Measurements from ENCODE around the gene RAVER2.
A peak's percentile ranks its signal among the peaks of the same experiment; 100 is the strongest.

RAVER2 gene

GRCh38 chr1:64846573-64847430 lies 101.9 kb downstream of the RAVER2 start:
- DNase-seq (ENCODE audit: low read depth in 3 of 3), result no peak

DNA sequence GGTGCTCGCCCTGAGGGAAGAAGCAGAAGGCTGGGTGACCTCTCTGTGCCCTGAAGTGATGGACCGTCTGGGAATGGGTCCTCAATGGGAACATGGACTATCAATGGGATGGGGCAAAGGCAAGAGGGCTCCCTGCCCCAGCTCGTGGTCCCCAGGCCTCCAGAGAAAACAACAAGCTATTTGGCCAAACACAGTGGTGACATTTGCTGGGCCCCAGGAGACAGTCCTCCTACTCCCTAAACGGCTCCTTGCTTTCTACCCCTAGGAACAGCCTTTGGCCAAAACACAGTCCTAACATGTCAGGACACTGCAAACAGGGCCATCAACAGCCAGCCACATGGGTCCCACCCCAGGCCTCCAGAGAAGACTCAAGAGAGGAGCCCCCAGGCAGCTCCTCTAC lies 102.8 kb downstream of the RAVER2 start:
- no peak for DNase-seq (ENCODE audit: low read depth in 3 of 3)

- no peak for DNase-seq (ENCODE audit: low read depth in 3 of 3)
Observed at GRCh38 chr1:64848136-64848535, 103.3 kb downstream of the RAVER2 start.

DNA sequence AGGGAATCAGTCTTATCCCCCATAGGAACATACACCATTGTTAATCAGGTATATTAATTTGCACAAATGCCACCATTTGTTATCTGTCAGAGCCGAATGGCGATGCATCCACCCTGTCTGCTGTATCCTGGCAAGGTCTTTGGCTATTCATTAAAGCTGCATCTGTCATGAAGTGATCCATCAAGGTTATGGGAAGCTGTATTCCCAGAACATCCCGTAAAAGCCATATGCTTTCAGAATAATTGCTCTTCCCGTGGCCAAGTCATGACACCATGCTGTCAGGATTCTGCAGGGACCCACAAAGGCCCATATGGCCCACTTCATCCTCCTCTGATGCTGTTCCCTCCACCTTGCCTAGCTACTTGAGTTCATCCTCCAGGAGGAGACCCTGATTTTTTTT lies 103.9 kb downstream of the RAVER2 start:
- DNase-seq (ENCODE audit: low read depth in 3 of 3), result no peak

DNA sequence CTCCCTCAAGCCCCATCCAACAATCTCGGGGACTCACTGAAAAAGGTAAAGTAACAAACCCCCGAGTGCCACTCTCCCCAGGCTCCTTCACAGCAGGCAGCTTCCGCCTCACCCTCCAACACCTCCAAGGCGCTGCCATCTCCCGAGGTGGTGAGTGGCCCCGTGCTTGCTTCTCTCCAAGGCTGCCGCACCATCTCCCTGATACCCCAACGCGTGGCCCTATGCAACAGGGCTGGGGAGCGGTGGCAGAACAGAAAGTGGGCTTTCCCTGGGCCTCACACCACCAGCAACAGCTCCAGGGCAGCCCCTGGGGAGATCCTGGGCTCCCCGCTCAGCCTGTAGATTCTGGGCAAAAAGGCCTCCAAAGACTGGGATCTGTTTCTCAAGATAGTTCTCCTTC lies 105.1 kb downstream of the RAVER2 start:
- DNase-seq (ENCODE audit: low read depth in 3 of 3), result no peak

DNA sequence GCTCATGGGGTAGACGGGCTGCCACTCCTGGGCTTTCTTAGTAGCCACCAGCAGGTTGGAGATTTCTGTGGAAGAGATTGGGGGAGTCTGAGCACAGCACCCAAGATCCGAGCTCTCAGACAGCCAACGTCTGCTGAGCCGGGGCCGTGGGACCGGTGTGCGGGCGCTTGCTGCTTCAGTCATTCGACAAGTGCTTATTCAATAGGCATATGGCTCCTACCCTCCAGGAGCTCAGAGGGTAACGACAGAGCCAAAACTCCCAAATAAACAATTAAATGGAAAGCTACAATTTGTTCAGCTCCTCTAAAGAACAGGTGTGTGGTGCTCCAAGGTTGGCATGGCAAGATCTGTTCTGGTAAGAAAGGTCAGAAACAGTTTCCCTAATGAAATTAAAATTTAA lies 106.0 kb downstream of the RAVER2 start:
- no peak for DNase-seq (ENCODE audit: low read depth in 3 of 3)

DNA sequence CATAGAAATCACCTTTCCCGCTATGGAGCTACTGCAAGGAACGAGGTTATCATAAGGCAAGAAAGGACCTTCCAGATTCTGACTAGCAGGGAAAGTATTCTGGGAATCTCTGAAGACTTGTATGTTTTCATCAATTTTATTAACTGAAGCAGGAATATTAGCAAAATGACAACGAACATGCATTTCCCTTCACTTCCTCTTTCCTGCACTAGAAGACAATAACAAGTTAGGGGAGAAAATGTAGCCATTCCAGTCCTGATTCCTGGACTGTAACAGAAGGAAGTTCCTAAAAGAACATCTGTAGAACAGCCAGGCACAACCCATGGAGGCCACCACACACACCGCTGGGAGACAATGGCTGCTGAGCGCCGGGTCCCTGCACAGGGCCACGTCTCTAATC lies 106.8 kb downstream of the RAVER2 start:
- DNase-seq (ENCODE audit: low read depth in 3 of 3), result no peak

DNA sequence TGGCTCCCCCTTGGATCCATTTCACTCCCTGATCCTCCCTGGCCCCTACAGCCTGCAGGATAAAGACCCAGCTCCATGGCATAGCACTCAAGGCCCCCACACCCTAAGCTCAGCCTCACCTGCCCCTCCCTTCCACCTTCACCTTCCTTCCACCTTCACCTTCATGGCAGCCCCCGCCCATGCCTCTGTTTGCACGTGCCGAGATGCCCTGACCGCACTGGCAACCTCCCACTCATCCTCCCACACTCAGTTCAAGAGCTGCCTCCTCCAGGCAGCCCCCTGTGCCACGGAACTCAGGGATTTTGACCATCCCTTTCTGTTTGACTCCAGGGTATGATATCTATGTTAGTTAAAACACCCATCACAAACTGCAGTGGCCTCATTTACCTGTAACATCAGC lies 109.8 kb downstream of the RAVER2 start:
- no peak for DNase-seq (ENCODE audit: low read depth in 3 of 3)

GRCh38 chr1:64855557-64855956 lies 110.7 kb downstream of the RAVER2 start:
- DNase-seq (ENCODE audit: low read depth in 3 of 3), result no peak

DNA sequence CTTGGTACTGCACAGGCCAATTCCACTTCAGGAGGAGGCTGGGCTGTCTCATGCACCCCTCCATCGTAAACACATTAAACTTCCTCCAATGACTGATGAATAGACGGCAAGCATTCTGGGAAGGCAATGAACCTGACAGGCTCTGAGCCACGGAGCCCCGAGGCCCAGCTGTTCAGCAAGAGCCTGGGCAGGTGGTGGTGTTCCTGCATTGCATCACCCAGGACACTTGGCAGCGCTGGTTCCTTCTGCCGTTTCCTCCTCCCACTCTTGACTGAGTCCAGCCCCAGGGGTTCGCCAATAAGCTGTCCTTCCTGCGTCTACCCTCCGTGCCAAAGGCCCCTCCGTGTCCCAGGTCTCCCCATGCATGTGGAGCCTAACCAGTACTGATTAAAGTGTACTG lies 111.7 kb downstream of the RAVER2 start:
- DNase-seq (ENCODE audit: low read depth in 3 of 3), result no peak

GRCh38 chr1:64857347-64857746 lies 112.5 kb downstream of the RAVER2 start:
- no peak for DNase-seq (ENCODE audit: low read depth in 3 of 3)

- no peak for DNase-seq (ENCODE audit: low read depth in 3 of 3)
Observed at GRCh38 chr1:64861611-64862010, 116.7 kb downstream of the RAVER2 start.

DNA sequence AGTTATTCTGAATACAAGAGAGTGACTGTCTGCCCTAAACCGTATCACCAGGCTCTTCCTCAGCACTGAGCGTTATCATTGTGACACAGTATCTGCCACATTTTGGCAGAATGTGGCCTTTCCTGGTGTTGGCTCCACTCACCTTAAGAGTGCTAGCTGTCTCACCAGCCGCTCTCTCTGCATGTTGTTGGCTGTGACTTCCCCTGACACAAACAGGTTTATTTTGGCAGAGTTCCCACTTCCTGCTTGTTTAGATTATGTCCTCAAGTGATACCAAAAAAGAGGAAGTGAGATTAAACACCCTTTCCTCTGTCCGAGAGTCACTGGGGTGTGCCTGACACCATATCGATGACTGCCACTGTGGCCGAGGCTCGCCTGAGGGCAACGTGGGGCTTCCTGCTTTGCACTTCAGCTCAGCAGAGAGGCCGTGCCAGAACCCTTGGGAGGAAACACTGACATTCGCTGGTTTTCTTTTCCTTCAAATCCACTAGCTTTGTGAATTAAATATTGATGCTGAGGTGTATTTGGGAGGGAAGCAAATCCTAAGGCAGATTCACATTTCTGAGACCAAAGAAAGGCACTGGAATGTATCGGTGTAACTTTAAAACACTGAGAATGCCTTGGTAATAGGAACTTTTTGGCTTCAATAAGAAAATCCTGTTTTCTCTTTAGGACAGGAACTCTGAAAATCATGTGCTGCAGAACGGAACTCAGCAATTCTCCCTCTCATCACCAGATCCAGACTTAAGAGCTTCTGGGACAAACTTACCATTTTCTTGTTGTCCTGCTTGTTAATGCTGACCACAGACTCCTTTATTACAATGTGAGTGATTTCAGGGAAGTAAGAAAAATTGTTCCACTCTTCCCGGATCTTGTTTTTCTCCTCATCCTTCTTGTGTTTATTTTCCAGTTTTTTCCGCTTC lies 119.4 kb downstream of the RAVER2 start:
- peak in 1 of 3 donors; percentile 2 for DNase-seq (ENCODE audit: low read depth in 3 of 3)

DNA sequence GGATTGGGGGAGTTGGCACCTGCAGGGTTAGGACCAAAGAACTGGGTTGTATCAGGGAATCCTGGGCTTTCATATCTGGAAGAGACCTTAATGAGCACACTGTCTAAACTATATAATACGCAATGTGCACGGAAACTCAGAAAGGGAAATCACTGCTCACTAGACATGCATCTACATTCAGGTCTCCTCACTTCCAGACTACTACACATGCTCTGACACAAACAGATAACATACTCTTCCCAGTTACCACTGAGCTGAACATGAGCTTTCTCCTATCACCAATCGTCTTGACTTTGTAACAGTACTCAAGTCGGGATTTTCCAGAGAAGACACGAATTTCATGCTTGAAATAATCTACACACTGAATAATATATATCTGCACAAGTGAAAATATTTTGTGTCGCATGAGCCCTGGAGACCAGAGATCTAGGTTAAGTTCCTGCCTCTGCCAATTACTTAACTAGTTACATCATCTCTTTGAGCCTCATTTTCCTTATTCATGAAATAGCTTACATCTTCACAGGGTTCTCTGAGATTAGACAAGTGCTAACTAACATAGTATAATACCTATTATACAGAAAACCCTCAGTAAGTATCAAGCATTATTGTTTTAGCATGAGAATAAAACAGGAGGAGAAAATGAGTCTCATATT lies 120.4 kb downstream of the RAVER2 start:
- no peak for DNase-seq (ENCODE audit: low read depth in 3 of 3)

DNA sequence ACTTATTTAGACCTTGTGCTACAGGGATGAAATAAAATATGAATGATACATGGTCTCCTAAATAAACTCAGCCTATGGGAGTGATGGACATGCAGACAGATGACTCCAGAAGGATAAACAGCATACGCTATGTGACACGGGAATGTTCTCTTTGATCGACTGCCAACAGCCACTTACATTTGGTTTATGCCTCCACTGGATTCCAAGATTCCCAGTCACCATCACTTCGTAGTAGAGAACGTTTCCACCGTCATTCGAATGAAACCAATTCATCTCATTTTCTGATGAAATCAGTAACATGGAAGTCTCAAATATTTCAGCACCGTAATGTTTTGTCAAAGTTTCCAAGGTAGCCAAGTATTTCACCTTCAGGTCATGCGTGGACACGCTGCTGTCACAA lies 121.8 kb downstream of the RAVER2 start:
- no peak for DNase-seq (ENCODE audit: low read depth in 3 of 3)

DNA sequence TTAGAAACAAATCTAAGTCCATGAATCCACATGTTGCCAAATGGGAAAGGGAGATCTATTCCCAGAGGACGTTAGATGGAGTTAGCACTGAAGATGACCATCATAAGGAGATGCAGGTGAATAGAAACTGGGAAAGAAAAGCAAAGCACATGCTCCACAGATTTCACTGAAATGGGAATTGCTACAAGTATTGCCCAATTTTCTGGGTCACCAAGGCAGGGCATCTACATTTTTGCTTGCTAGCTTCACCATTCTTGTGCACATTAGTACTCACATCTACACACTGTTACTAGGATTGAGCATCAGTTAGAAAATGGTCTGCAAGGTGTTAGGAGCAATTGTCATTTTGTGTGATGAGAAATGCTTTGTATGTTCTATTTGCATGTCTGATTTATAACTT lies 122.4 kb downstream of the RAVER2 start:
- no peak for DNase-seq (ENCODE audit: low read depth in 3 of 3)

DNA sequence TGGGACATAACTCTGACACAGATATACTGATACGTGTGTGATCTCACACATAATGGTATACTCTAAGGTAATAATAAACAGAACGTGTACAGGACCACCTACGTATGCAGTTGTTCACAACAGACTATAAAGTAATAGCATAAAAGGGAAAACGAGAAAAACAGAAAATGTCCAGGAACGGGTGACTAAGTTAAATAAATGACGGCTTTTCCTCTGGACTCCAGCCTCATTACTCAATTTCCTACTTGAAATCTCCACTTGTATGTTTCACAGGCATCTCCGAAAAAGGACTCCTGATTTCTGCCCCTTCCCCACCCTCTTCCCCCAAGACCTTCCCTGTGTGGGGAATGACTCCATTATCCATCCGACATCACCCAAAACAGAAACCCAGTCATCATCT lies 126.4 kb downstream of the RAVER2 start:
- no peak for DNase-seq (ENCODE audit: low read depth in 3 of 3)

GRCh38 chr1:64872067-64872466 lies 127.2 kb downstream of the RAVER2 start:
- DNase-seq (ENCODE audit: low read depth in 3 of 3), result no peak

DNA sequence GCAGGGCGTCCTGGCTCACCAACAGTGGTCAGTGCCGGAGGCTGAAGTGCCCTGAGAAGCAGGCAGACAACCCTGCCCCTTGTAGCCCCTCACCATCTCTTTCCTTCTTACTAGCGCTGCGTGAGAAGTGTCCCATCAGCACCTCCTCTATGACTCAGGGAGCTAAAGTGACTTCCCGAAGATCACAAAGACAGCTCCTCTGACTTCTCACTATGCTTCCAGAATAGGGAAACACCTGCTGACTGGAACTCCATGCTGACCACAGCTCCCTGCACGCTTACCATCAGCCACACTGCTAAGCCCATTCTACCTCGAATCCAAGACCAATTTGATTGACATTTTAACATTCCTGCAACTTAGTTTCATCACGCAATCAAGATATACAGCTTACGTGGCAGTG lies 128.7 kb downstream of the RAVER2 start:
- DNase-seq (ENCODE audit: low read depth in 3 of 3), result no peak

DNA sequence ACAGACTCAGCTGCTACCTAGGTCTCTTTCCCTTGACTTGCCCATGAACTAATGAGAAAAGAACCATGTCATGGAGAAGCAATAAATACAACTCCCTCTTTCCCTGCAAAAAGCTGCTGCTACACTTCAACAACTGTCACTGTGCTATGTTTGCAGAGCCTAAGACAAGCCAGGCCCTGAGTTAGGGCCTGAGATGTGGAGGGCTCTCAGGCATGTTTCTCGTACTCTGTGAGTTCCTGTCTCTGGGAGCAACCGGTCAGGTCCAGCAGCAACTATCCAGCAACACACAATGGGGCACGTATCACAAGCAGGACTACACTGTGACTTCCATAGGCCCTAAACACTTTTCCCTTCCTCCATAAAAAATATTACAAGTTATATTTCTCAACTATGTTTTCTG lies 129.8 kb downstream of the RAVER2 start:
- DNase-seq (ENCODE audit: low read depth in 3 of 3), result no peak

DNA sequence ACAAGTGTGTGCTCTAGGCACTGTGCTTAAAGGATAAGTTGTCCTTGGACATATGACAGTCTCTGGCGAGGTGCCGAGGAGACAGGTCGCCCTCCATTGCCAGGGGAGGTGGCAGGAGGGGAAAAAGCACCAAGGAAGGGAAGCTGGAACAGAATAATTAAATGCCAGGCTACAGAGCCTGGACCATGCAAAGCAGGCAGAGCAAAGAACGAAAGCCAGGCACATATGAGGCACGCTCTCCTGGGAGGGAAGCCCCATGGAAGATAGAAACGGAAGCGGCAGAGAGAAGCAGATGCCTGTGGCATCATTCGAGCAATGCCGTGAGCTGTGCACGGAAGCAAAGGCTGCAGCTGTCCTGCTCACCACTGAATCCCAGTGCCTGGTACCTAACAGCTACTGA lies 130.2 kb downstream of the RAVER2 start:
- DNase-seq (ENCODE audit: low read depth in 3 of 3), result no peak

- no peak for DNase-seq (ENCODE audit: low read depth in 3 of 3)
Observed at GRCh38 chr1:64875606-64876005, 130.7 kb downstream of the RAVER2 start.
